Lung (tissue), 12 donors: ENCODE results near the gene SFRP2. TPM values are rescaled to one million over a fixed set of nuclear protein-coding genes. Genes with fewer than 3 reads are reported as not detected.

ENCODE experiments used
- ATAC-seq: fragments of 200-7000 bp; cut with Tn5 transposase; one replicate; pipeline ENCODE4 v1.9.1; 2020; ENCODE audit warnings: moderate number of reproducible peaks; ENCODE audit not compliant: insufficient read depth, low FRiP score
- DNase-seq, 3 donors: peaks; one replicate each; pipeline ENCODE4 v3.0.0-alpha.2; 2013 to 2017
- H3K27ac ChIP-seq, 2 donors: one replicate each; pipeline ENCODE4 v1.5.1; 2013; ENCODE audit warnings: mild to moderate bottlenecking in 2 of 2, moderate library complexity in 2 of 2, control low read depth in 1 of 2, inconsistent platforms in 1 of 2, low read depth in 1 of 2, low read length in 1 of 2
- H3K27me3 ChIP-seq, 3 donors: one replicate each; pipeline ENCODE4 v1.5.1; 2013; ENCODE audit warnings: low read length in 2 of 3; ENCODE audit not compliant: control insufficient read depth in 3 of 3, insufficient read depth in 3 of 3
- H3K36me3 ChIP-seq, 4 donors: one replicate each; pipeline ENCODE4 v1.5.1; 2013; ENCODE audit warnings: low read length in 4 of 4, mild to moderate bottlenecking in 1 of 4, moderate library complexity in 1 of 4; ENCODE audit not compliant: control insufficient read depth in 4 of 4, insufficient read depth in 4 of 4
- H3K4me1 ChIP-seq, 5 donors: one replicate each; pipeline ENCODE4 v1.5.1; 2013; ENCODE audit warnings: low read length in 5 of 5, mild to moderate bottlenecking in 2 of 5, moderate library complexity in 1 of 5; ENCODE audit not compliant: control insufficient read depth in 5 of 5, insufficient read depth in 5 of 5
- H3K4me3 ChIP-seq: one replicate; pipeline ENCODE4 v1.5.1; 2013; ENCODE audit warnings: mild to moderate bottlenecking, control low read depth, moderate library complexity
- H3K9ac ChIP-seq, 2 donors: one replicate each; pipeline ENCODE4 v1.5.1; 2013; ENCODE audit warnings: low read length in 2 of 2, control low read depth in 1 of 2; ENCODE audit not compliant: insufficient read depth in 1 of 2
- H3K9me3 ChIP-seq, 4 donors: one replicate each; pipeline ENCODE4 v1.5.1; 2013; ENCODE audit warnings: low read length in 3 of 4, mild to moderate bottlenecking in 1 of 4, moderate library complexity in 1 of 4; ENCODE audit not compliant: control insufficient read depth in 4 of 4, insufficient read depth in 3 of 4
- WGBS, 2 donors: extraction: QIAGEN DNeasy Blood & Tissue Kit; methylation state at CpG; one replicate each; pipeline ENCODE4 v1.1.7; 2013; 5-methylcytosine and 5-hydroxymethylcytosine counted together
- polyA plus RNA-seq, 2 donors: library from polyadenylated mRNA; stranded (reverse); fragments of 200-250 nt; gene quantifications; one replicate each; pipeline ENCODE4 v1.2.1, GENCODE V29; 2013
- total RNA-seq, 2 donors: library from RNA; depleted of rRNA in 1 of 2; stranded (reverse); fragments of >200 nt in 1 of 2; gene quantifications; one replicate each; pipeline ENCODE4 v1.2.1, GENCODE V29; 2014 to 2021
- TF ChIP-seq, protein P1 (sequence below): IDR thresholded peaks from 2 replicates; pipeline ENCODE4 v1.5.1; 2012; ENCODE audit warnings: mild to moderate bottlenecking; ENCODE audit errors: control extremely low read depth, extremely low read depth
- donor health status: control.
- donor health status: control.
- donor health status: Bipolar disorder and iron deficiency.
- donor health status: healthy.
- donor health status: DM: yes; HTN: yes; CAD: no.

Gene SFRP2
- total and polyA plus RNA-seq, 4 donors: 0.68 to 17.4 (median 6.5) TPM

DNA sequence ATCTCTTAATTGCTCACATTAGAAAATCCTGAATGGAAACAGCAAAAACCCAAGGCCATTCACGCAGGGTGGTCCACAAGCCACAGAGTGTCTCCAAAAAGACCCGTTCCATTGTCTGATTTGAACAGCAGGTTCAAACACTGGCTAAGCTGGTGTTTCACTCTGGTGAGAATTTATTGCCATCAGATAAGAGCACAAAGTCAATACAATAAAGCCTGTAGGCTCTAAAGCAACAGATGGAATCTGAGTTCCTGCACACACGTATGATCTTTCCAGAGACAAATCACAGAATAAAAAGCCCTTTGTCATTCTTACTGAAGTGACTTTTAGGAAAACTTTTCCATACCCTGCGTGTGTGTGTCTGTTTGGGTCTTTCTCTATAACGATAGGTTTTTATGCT, 5.1 kb upstream of the SFRP2 start:
- TF ChIP-seq, protein P1, sequence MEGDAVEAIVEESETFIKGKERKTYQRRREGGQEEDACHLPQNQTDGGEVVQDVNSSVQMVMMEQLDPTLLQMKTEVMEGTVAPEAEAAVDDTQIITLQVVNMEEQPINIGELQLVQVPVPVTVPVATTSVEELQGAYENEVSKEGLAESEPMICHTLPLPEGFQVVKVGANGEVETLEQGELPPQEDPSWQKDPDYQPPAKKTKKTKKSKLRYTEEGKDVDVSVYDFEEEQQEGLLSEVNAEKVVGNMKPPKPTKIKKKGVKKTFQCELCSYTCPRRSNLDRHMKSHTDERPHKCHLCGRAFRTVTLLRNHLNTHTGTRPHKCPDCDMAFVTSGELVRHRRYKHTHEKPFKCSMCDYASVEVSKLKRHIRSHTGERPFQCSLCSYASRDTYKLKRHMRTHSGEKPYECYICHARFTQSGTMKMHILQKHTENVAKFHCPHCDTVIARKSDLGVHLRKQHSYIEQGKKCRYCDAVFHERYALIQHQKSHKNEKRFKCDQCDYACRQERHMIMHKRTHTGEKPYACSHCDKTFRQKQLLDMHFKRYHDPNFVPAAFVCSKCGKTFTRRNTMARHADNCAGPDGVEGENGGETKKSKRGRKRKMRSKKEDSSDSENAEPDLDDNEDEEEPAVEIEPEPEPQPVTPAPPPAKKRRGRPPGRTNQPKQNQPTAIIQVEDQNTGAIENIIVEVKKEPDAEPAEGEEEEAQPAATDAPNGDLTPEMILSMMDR: no peak
- no peaks in the 10 kb centered on the region for H3K36me3 ChIP-seq
- DNase-seq (no peak), ATAC-seq (no peak)
- H3K27me3 ChIP-seq: peaks cover 0 to 40% (median 25%) of the 10 kb centered on the region in 3 donors
- peaks cover 0 to 27% (median 4%) of the 10 kb centered on the region in 5 donors for H3K4me1 ChIP-seq
- no peak overlapping the region for H3K27ac ChIP-seq
- 57 to 78% methylated on average over 5 of the region's 5 CpGs for WGBS, 2 donors
- no peak overlapping the region for H3K4me3 ChIP-seq
- peaks cover 0 to 2% (median 0%) of the 10 kb centered on the region in 4 donors for H3K9me3 ChIP-seq
- no peak overlapping the region for H3K9ac ChIP-seq

DNA sequence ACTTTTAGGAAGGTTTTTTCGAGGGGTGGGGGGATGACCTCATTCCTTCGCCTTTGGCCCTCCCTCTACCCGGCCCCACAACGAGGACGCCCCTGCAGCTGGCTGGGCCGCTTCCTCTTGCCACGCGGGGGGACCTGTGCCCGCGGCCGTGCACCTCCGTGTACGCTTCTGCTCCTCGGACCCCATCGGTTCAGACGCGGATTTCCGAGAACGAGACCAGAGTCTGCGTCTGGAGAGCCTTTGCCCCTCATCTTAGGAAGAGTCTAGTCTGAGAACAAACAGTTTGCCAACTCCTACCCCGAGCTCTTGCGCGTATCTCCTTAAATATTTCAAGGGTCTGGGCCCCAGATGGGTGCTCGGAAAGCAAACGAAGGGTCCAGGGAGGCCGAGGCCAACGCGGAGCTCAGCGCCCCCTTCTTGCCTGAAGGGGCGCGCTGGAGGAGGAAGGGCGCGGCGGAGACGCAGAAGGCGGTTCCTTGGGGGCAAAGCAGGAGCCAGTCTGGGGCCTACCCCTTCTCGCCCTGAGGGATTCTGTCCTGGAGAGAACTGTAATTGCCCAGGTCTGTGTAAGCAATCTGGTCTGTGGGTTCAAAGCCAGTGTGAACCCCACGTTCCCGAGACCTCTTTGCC, 3.9 kb upstream of the SFRP2 start:
- Histone ChIP-seq H3K27me3 (peaks cover 5 to 45% (median 33%) of the 10 kb centered on the region in 3 donors), H3K4me3 (no peak overlapping the region), H3K4me1 (peaks cover 0 to 38% (median 4%) of the 10 kb centered on the region in 5 donors), H3K27ac (no peak overlapping the region), H3K9ac (peak overlapping the region in 1 of 2 donors; percentile 58), H3K36me3 (no peaks in the 10 kb centered on the region), H3K9me3 (peaks cover 0 to 2% (median 0%) of the 10 kb centered on the region in 4 donors)
- WGBS, 2 donors: 13 to 19% methylated on average over 39 of the region's 39 CpGs
- TF ChIP-seq, protein P1: no peak
- DNase-seq (peak in 1 of 3 donors; percentile 47), ATAC-seq (no peak)

- WGBS, 2 donors: 6 to 7% methylated on average over 37 of the region's 37 CpGs
- Histone ChIP-seq H3K9me3 (peaks cover 0 to 2% (median 0%) of the 10 kb centered on the region in 4 donors), H3K4me3 (no peak overlapping the region), H3K27me3 (peaks cover 5 to 50% (median 41%) of the 10 kb centered on the region in 3 donors), H3K27ac (no peak overlapping the region), H3K4me1 (peaks cover 0 to 38% (median 4%) of the 10 kb centered on the region in 5 donors), H3K9ac (peak overlapping the region in 1 of 2 donors; percentile 58), H3K36me3 (no peaks in the 10 kb centered on the region)
- DNase-seq: peak; percentile 86 to 92 (median 88)
- no peak for ATAC-seq
- TF ChIP-seq, protein P1: no peak
Observed at GRCh38 chr4:153791746-153792617, 3.1 kb upstream of the SFRP2 start.
